Duodenal mucosa (tissue), 2 donors: ENCODE measurements around the gene SRSF5.

Source experiments
- H3K27ac ChIP-seq: one replicate; pipeline ENCODE4 v1.7.0; 2013; ENCODE audit warnings: low read depth, low read length
- H3K27me3 ChIP-seq, 2 donors: one replicate each; pipeline ENCODE4 v1.7.0; 2013; ENCODE audit warnings: low read length in 2 of 2, control low read depth in 1 of 2; ENCODE audit not compliant: insufficient read depth in 2 of 2, control insufficient read depth in 1 of 2
- H3K36me3 ChIP-seq, 2 donors: one replicate each; pipeline ENCODE4 v1.7.0; 2013; ENCODE audit warnings: low read length in 2 of 2, control low read depth in 1 of 2; ENCODE audit not compliant: insufficient read depth in 2 of 2, control insufficient read depth in 1 of 2
- H3K4me1 ChIP-seq, 2 donors: one replicate each; pipeline ENCODE4 v1.7.0; 2013; ENCODE audit warnings: low read length in 2 of 2, control low read depth in 1 of 2; ENCODE audit not compliant: insufficient read depth in 2 of 2, control insufficient read depth in 1 of 2
- H3K4me3 ChIP-seq, 2 donors: one replicate each; pipeline ENCODE4 v1.7.0; 2013; ENCODE audit warnings: low read length in 2 of 2, low read depth in 1 of 2
- H3K9ac ChIP-seq, 2 donors: one replicate each; pipeline ENCODE4 v1.7.0; 2013; ENCODE audit warnings: low read length in 2 of 2, low read depth in 1 of 2
- H3K9me3 ChIP-seq, 2 donors: one replicate each; pipeline ENCODE4 v1.7.0; 2013; ENCODE audit warnings: low read length in 2 of 2, control low read depth in 1 of 2; ENCODE audit not compliant: control insufficient read depth in 1 of 2

The SRSF5 gene

GRCh38 chr14:69780952-69781351 lies 14.0 kb downstream of the SRSF5 start:
- no peaks in the 10 kb centered on the region for H3K9me3 ChIP-seq
- H3K4me3 ChIP-seq, result no peak overlapping the region
- H3K4me1 ChIP-seq, result no peaks in the 10 kb centered on the region
- no peaks in the 10 kb centered on the region for H3K27me3 ChIP-seq
- H3K36me3 ChIP-seq, result peaks cover 38 to 49% of the 10 kb centered on the region in 2 donors
- no peak overlapping the region for H3K9ac ChIP-seq
- no peak overlapping the region for H3K27ac ChIP-seq

GRCh38 chr14:69784942-69785341 lies 18.0 kb downstream of the SRSF5 start:
- Histone ChIP-seq H3K9me3 (no peaks in the 10 kb centered on the region), H3K27ac (no peak overlapping the region), H3K36me3 (peaks cover 14 to 22% of the 10 kb centered on the region in 2 donors), H3K9ac (no peak overlapping the region), H3K27me3 (no peaks in the 10 kb centered on the region), H3K4me3 (no peak overlapping the region), H3K4me1 (no peaks in the 10 kb centered on the region)

GRCh38 chr14:69786603-69787002 lies 19.7 kb downstream of the SRSF5 start:
- H3K4me1 ChIP-seq, result no peaks in the 10 kb centered on the region
- no peak overlapping the region for H3K4me3 ChIP-seq
- H3K27me3 ChIP-seq, result no peaks in the 10 kb centered on the region
- H3K9ac ChIP-seq, result no peak overlapping the region
- H3K27ac ChIP-seq, result no peak overlapping the region
- no peaks in the 10 kb centered on the region for H3K9me3 ChIP-seq
- peaks cover 5 to 12% of the 10 kb centered on the region in 2 donors for H3K36me3 ChIP-seq

GRCh38 chr14:69789118-69789640 lies 22.2 kb downstream of the SRSF5 start:
- peaks cover 5 to 8% of the 10 kb centered on the region in 2 donors for H3K36me3 ChIP-seq
- no peak overlapping the region for H3K27ac ChIP-seq
- no peak overlapping the region for H3K9ac ChIP-seq
- H3K4me3 ChIP-seq, result no peak overlapping the region
- no peaks in the 10 kb centered on the region for H3K27me3 ChIP-seq
- no peaks in the 10 kb centered on the region for H3K9me3 ChIP-seq
- H3K4me1 ChIP-seq, result no peaks in the 10 kb centered on the region

GRCh38 chr14:69792887-69793421 lies 26.0 kb downstream of the SRSF5 start:
- H3K4me3 ChIP-seq, result no peak overlapping the region
- no peaks in the 10 kb centered on the region for H3K36me3 ChIP-seq
- H3K27me3 ChIP-seq, result no peaks in the 10 kb centered on the region
- no peaks in the 10 kb centered on the region for H3K9me3 ChIP-seq
- H3K4me1 ChIP-seq, result peaks cover 11 to 12% of the 10 kb centered on the region in 2 donors
- H3K27ac ChIP-seq, result no peak overlapping the region
- no peak overlapping the region for H3K9ac ChIP-seq

GRCh38 chr14:69794791-69795190 lies 27.8 kb downstream of the SRSF5 start:
- Histone ChIP-seq H3K4me3 (no peak overlapping the region), H3K36me3 (no peaks in the 10 kb centered on the region), H3K4me1 (peaks cover 12 to 15% of the 10 kb centered on the region in 2 donors), H3K9ac (no peak overlapping the region), H3K9me3 (no peaks in the 10 kb centered on the region), H3K27ac (no peak overlapping the region), H3K27me3 (no peaks in the 10 kb centered on the region)

- Histone ChIP-seq H3K9me3 (no peaks in the 10 kb centered on the region), H3K4me3 (no peak overlapping the region), H3K4me1 (peaks cover 12 to 15% of the 10 kb centered on the region in 2 donors), H3K27ac (no peak overlapping the region), H3K27me3 (no peaks in the 10 kb centered on the region), H3K9ac (no peak overlapping the region), H3K36me3 (no peaks in the 10 kb centered on the region)
These were observed 28.7 kb downstream of the SRSF5 start for GRCh38 chr14:69795691-69796090.

GRCh38 chr14:69796797-69797500 lies 30.0 kb downstream of the SRSF5 start, which contains the start of gene SLC10A1:
Gene SLC10A1 (minus strand): TSS chr14:69797241. CDS start chr14:69797155, 86 bp downstream.
- H3K9ac ChIP-seq, result no peak within 1 kb of the TSS
- H3K27ac ChIP-seq, result no peak within 1 kb of the TSS
- H3K4me3 ChIP-seq, result no peak within 1 kb of the TSS
- H3K4me1 ChIP-seq, result peaks cover 12 to 15% of the 10 kb centered on the region in 2 donors
- H3K9me3 ChIP-seq, result no peaks in the 10 kb centered on the region
- no peaks in the 10 kb centered on the region for H3K27me3 ChIP-seq
- H3K36me3 ChIP-seq, result no peaks in the 10 kb centered on the region

GRCh38 chr14:69797573-69798338 lies 30.8 kb downstream of the SRSF5 start:
- Histone ChIP-seq H3K36me3 (no peaks in the 10 kb centered on the region), H3K9me3 (no peaks in the 10 kb centered on the region), H3K9ac (no peak overlapping the region), H3K27me3 (no peaks in the 10 kb centered on the region), H3K27ac (no peak overlapping the region), H3K4me3 (no peak overlapping the region), H3K4me1 (peaks cover 12 to 15% of the 10 kb centered on the region in 2 donors)

GRCh38 chr14:69798339-69798735 lies 31.4 kb downstream of the SRSF5 start:
- Histone ChIP-seq H3K27me3 (no peaks in the 10 kb centered on the region), H3K27ac (no peak overlapping the region), H3K9me3 (no peaks in the 10 kb centered on the region), H3K36me3 (no peaks in the 10 kb centered on the region), H3K4me3 (no peak overlapping the region), H3K9ac (no peak overlapping the region), H3K4me1 (peaks cover 12 to 15% of the 10 kb centered on the region in 2 donors)
